Activated CD8-positive, alpha-beta T cell treated with anti-CD3 and anti-CD28 coated beads for 36 hours (primary cell): ENCODE data around the gene CLSTN2. TPM values are rescaled to one million over a fixed set of nuclear protein-coding genes. Genes with fewer than 3 reads are reported as not detected.

ENCODE experiments used
- ATAC-seq: fragments of 200-7000 bp; cut with Tn5 transposase; one replicate; pipeline ENCODE4 v1.10.0; 2021; ENCODE audit warnings: mild to moderate bottlenecking, moderate library complexity
- CTCF ChIA-PET: fragments of 350-600 bp; sonication (Branson Sonifier 250); formaldehyde crosslinking; loops from one replicate; lab custom pipeline; 2021; ENCODE audit warnings: antibody characterized with exemption; lab: Charles Lee
- POLR2A ChIA-PET: fragments of 350-600 bp; sonication (Branson Sonifier 250); formaldehyde crosslinking; loops from one replicate; lab custom pipeline; 2021; ENCODE audit warnings: antibody characterized with exemption; lab: Charles Lee
- DNase-seq: peaks from one replicate; pipeline ENCODE4 v3.0.0-alpha.2; 2020
- H3K27ac Mint-ChIP-seq: one replicate; pipeline ENCODE4 v1.8.0; 2021; ENCODE audit warnings: mild to moderate bottlenecking, mixed read lengths
- H3K27me3 Mint-ChIP-seq: one replicate; pipeline ENCODE4 v1.8.0; 2021; ENCODE audit warnings: mixed read lengths
- H3K36me3 Mint-ChIP-seq: one replicate; pipeline ENCODE4 v1.8.0; 2021; ENCODE audit warnings: low read depth, mixed read lengths
- H3K4me1 Mint-ChIP-seq: one replicate; pipeline ENCODE4 v1.8.0; 2021; ENCODE audit warnings: low read depth, mixed read lengths
- H3K4me3 Mint-ChIP-seq: one replicate; pipeline ENCODE4 v1.8.0; 2021; ENCODE audit warnings: mild to moderate bottlenecking, moderate library complexity, mixed read lengths
- H3K9me3 Mint-ChIP-seq: one replicate; pipeline ENCODE4 v1.8.0; 2021; ENCODE audit warnings: mixed read lengths
- intact Hi-C: fragments of 100-400 bp; cut with micrococcal nuclease; formaldehyde crosslinking; loops from one replicate; pipeline ENCODE4 v1.10.0; 2022
- total RNA-seq, 2 experiments: library from RNA; stranded (reverse); gene quantifications; one replicate each; pipeline ENCODE4 v1.2.3, GENCODE V29; 2021
- TF ChIP-seq, protein P1 (sequence below): fragments of 200-600 bp; IDR thresholded peaks from one replicate; pipeline ENCODE4 v1.8.0; 2022; ENCODE audit warnings: antibody characterized with exemption, mild to moderate bottlenecking

Gene CLSTN2
- total RNA-seq, result not detected

DNA sequence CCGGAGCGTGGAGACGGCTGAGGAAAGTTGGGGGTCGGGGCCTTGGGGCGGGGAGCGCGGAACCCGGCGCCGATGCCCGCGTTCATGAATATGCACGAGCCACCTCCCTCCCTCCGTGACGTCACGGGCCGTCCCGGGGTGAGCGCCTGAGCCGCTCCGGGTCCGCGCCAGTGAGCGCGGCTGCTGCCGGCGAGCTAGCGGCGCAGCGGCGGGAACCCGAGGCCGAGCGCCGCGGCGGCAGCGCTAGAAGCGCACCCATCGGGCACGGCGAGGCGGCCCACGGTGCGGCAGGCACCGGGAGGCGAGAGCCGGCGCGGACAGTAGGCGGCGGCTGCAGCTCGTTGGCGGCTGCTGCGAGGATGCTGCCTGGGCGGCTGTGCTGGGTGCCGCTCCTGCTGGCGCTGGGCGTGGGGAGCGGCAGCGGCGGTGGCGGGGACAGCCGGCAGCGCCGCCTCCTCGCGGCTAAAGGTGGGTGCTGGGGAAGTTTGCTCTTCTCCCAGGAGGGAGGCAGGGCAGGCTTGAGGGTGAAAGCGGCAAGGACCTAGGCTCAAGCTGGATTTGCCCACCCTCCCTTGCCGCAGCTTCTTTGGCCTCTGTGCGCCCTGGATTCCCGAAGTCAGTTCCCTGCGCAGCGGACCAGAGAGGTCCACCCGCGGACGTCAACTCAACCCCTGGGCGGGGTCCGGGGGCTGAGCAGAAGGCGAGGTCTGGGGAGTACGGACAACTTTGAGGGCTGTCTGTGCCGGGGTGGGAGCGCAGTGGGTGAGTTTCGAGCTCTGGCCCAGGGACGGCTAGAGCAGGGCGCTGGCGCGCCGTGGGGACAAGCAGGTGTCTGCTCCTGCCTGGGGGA is at the start of gene CLSTN2:
CLSTN2 (plus strand) TSS at position 170 of the 850 bp plus-strand sequence.
- Mint-ChIP-seq H3K27ac (no peak within 1 kb of the TSS), H3K4me1 (peaks cover 3% of the 10 kb centered on the region), H3K27me3 (peaks cover 42% of the 10 kb centered on the region), H3K9me3 (no peaks in the 10 kb centered on the region), H3K36me3 (no peaks in the 10 kb centered on the region), H3K4me3 (no peak within 1 kb of the TSS)
- ATAC-seq, result peak; percentile 74
- CTCF ChIA-PET, result no interaction called here
- DNase-seq, result peak; percentile 50
- TF ChIP-seq, protein P1, sequence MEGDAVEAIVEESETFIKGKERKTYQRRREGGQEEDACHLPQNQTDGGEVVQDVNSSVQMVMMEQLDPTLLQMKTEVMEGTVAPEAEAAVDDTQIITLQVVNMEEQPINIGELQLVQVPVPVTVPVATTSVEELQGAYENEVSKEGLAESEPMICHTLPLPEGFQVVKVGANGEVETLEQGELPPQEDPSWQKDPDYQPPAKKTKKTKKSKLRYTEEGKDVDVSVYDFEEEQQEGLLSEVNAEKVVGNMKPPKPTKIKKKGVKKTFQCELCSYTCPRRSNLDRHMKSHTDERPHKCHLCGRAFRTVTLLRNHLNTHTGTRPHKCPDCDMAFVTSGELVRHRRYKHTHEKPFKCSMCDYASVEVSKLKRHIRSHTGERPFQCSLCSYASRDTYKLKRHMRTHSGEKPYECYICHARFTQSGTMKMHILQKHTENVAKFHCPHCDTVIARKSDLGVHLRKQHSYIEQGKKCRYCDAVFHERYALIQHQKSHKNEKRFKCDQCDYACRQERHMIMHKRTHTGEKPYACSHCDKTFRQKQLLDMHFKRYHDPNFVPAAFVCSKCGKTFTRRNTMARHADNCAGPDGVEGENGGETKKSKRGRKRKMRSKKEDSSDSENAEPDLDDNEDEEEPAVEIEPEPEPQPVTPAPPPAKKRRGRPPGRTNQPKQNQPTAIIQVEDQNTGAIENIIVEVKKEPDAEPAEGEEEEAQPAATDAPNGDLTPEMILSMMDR, result no peak
- intact Hi-C loops, result no loop called here
- POLR2A ChIA-PET, result interaction anchor here (0.6 kb wide), 1 partner anchor 164 kb away, joined by 3 read pairs; no protein-coding TSS in a partner anchor

DNA sequence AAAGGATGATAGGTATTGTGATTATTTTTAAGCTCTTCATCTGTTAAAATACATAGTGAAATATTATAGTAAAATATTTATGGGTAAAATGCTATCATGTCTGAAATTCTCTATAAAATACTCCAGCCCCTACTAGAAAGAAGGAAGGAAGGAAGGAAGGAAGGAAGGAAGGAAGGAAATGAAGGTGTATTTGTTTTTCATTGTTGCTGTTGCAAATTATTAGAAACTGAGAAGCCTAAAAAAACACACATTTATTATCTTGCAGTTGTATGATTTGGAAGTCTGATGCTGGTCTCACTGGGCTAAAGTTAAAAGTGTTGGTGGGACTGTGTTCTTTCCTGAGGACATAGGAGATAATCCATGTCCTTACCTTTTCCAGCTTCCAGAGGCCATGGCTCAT is 47.6 kb upstream of the CLSTN2 start:
- ChIA-PET POLR2A (no interaction called here), CTCF (no interaction called here)
- Mint-ChIP-seq H3K27me3 (peaks cover 4% of the 10 kb centered on the region), H3K27ac (no peak overlapping the region), H3K4me3 (no peak overlapping the region), H3K36me3 (no peaks in the 10 kb centered on the region), H3K9me3 (peaks cover 3% of the 10 kb centered on the region), H3K4me1 (no peaks in the 10 kb centered on the region)
- TF ChIP-seq, protein P1, result no peak
- ATAC-seq (no peak), DNase-seq (no peak)
- intact Hi-C loops, result no loop called here

DNA sequence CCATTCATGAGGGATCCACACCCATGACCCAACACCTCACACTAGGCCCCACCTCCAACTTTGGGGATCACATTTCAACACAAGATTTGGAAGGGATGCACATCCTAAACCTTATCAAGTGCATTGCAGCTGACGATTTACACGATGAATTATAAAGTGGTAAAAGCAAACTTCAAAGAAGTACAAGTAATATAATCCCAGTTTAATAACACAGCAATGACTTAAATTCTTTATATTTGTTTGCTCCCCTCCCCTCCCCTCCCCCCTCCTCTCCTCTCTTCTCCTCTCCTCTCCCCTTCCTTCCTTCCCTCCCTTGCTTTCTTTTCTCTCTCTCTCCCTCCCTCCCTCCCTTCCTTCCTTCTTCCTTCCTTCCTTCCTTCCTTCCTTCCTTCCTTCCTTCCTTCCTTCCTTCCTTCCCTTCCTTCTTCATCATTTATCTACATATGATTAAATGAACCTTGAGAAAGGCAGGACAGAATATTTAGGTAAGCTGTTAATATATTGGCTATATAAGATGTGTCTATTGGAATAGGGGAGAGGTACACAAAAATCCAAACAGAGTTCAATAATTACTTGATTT is 46.3 kb upstream of the CLSTN2 start:
- TF ChIP-seq, protein P1, result no peak
- Mint-ChIP-seq H3K27me3 (peaks cover 4% of the 10 kb centered on the region), H3K4me1 (no peaks in the 10 kb centered on the region), H3K27ac (no peak overlapping the region), H3K9me3 (peaks cover 2% of the 10 kb centered on the region), H3K36me3 (no peaks in the 10 kb centered on the region), H3K4me3 (no peak overlapping the region)
- CTCF ChIA-PET, result no interaction called here
- DNase-seq (no peak), ATAC-seq (no peak)
- POLR2A ChIA-PET, result no interaction called here
- intact Hi-C loops, result no loop called here

DNA sequence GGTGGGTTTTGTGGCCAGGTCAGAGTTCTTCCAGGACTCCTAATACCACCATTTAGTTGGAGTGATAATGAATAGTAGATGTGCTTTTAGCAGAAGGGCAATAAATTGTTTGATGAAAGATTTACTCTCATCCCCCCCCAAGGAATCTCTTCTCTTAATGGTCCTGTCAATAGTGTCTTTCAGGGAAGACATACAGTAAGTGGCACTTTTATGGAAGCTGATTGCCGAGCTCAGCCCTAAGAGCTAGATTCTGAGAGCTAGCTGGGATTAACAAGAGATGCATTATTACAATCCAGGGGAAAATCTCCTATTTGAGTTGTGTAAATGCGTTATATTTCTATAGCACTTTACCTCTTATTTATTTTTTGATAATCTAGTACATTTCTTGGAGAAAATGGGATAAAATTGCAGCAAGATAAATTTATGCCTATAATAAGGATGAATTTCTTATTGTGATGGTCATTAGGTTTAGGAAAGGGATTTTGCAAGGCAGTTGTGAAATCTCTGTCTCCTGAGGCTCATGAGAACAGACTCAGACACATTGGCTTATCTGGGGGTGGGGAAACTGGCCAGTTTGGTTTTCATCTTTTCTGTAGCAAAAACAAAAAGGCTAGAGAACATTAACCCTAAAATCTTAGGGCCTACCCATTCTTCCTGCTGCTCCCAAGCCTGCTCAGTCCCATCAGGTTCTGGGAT is 41.6 kb upstream of the CLSTN2 start:
- ChIA-PET CTCF (no interaction called here), POLR2A (no interaction called here)
- intact Hi-C loops, result no loop called here
- H3K4me3 Mint-ChIP-seq, result no peak overlapping the region
- no peaks in the 10 kb centered on the region for H3K4me1 Mint-ChIP-seq
- H3K9me3 Mint-ChIP-seq, result no peaks in the 10 kb centered on the region
- TF ChIP-seq, protein P1, result no peak
- ATAC-seq (no peak), DNase-seq (no peak)
- no peak overlapping the region for H3K27ac Mint-ChIP-seq
- no peaks in the 10 kb centered on the region for H3K36me3 Mint-ChIP-seq
- no peaks in the 10 kb centered on the region for H3K27me3 Mint-ChIP-seq
